Ecto neural progenitor cell (in vitro differentiated cells): ENCODE data around the gene C17orf107.

Experiments used
- DNase-seq: peaks from one replicate; pipeline ENCODE4 v3.0.0-alpha.2; 2018; ENCODE audit warnings: low spot score

The C17orf107 gene

DNA sequence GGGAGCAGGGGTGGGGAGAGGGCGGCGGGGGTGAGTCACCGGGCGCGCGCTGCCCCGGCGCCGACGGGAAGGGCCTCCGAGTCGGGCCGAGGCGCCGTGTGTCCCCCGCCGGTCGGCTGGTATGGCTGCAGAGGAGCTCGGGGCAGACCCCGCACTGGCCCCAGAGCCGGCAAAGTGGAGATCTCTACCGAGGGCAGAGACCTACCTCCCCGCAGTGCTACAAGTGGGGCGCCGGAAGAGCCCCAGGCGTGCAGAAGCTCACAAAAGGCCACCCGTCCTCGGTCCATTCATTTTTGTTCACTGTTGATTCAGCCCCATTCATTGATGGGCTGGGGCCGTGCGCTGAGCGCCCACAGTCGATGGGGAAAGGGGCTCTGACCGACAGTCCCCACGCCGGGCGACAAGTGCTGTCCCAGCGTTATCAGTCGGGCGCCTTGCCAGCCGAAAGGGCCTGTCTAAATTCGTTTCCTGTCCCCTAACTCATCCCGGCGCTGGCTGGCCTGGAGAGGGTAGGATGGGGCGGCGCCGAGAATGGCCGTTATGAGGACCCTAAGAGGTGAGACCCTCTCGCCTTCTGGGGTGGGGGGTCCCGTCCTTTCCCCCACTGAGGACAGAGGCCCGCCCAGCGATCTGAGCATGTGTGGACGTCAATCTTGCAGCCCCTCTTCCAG is 50.9 kb downstream of the C17orf107 start:
- DNase-seq: peak; percentile 83

DNA sequence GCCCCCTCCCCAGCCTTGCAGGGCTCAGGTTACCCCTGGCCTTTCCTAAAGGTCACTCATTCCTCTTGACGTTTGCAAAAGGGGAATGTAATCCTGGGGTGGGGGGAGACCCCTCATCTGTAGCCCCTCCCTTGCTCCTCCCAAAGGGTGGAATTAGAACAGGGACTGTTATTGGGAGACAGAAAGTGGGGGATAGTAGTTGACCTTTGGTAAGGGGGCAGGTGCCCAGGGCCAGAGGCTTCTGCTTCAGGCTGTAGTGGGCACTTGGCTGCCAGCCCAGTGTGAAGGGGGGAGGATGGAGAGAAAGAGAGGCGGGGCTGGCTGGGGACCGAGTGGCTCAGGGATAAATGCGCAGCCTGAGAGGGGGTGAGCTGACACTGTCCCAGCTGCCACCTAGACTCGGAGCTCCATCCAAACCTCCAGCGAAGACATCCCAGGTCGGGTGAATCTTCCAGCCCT is 51.4 kb downstream of the C17orf107 start, which contains the start of gene ENO3:
ENO3 (plus strand) TSS at position 374 of the 459 bp plus-strand sequence. CDS start 711 bp downstream, outside the sequence.
- DNase-seq: peak; percentile 79

DNA sequence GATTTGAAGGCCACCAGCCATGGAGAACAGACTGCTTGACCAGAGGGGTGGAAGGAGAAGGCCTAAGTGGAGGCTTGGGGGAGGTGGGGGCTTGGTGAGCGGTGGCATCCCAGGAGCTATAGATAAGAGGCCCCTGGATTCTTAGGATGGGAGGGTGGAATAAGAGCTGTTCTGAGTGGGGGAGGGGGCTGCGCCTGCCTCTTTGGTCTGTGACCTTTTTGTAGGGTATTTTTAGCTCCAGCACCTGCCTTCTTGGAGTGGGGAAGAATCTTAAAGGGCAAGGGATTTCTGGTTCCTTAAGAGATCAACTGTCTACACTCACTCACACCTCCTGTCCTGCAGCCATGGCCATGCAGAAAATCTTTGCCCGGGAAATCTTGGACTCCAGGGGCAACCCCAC is 52.1 kb downstream of the C17orf107 start:
- no peak for DNase-seq
